Measurements from ENCODE around the gene SEMA4A.

- peak; percentile 95 to 99 (median 99) for TF ChIP-seq CTCF (IDR thresholded peaks at IDR 0.05)
- TF ChIP-seq POLR2A (IDR thresholded peaks at IDR 0.05), result no peak
- peak; percentile 92 to 96 (median 95) for TF ChIP-seq POLR2AphosphoS5 (IDR thresholded peaks at IDR 0.05)
Measured at GRCh38 chr1:156129687-156130577, 23.5 kb upstream of the SEMA4A start.
